HCT116 (cell line): ENCODE data around the gene SWAP70. TPM values are rescaled to one million over a fixed set of nuclear protein-coding genes. Genes with fewer than 3 reads are reported as not detected.

Experiments
- ATAC-seq: fragments of 200-7000 bp; cut with Tn5 transposase; 2 replicates; pipeline ENCODE4 v1.9.1; 2020; ENCODE audit warnings: mild to moderate bottlenecking, moderate library complexity
- BruUV-seq: library from RNA; stranded (reverse); fragments of 400-500 nt; replicated peaks from 2 replicates; lab custom pipeline; 2021; lab: Mats Ljungman, UMichigan
- CTCF ChIA-PET: fragments of 300-600 bp; sonication (Branson Sonifier 250); formaldehyde crosslinking; loops from one replicate; lab custom pipeline; 2021; ENCODE audit warnings: antibody characterized with exemption; lab: Charles Lee
- POLR2A ChIA-PET: fragments of 300-600, 350-600 bp; sonication (Branson Sonifier 250); formaldehyde crosslinking; loops from one replicate; lab custom pipeline; 2021; ENCODE audit warnings: antibody characterized with exemption; lab: Charles Lee
- RAD21 ChIA-PET, 2 experiments: fragments of 300-600 bp; sonication (Branson Sonifier 250); formaldehyde crosslinking; loops; one replicate each; lab custom pipeline; 2023; ENCODE audit warnings: low total read pairs in 2 of 2; ENCODE audit not compliant: uncharacterized antibody in 2 of 2, unreplicated experiment in 2 of 2, low non-redundant PET in 1 of 2; lab: Charles Lee
- DNase-seq: peaks from one replicate; pipeline ENCODE4 v3.0.0-alpha.2; 2010; ENCODE audit warnings: low read depth, low spot score
- H2AFZ ChIP-seq: fragments of 200-600 bp; shearing (Covaris generic), sonication (generic); 2 replicates; pipeline ENCODE4 v1.6.1; 2017; ENCODE audit warnings: low read depth, mixed run types, mixed read lengths, antibody characterized with exemption, low read length; ENCODE audit not compliant: poor library complexity, severe bottlenecking
- H3K27ac ChIP-seq: 2 replicates; pipeline ENCODE4 v1.5.1; 2012; ENCODE audit warnings: low read depth, low read length
- H3K27me3 ChIP-seq: fragments of 200-600 bp; sonication (generic); 2 replicates; pipeline ENCODE4 v1.6.1; 2016; ENCODE audit warnings: mixed run types, low read length, mixed read lengths; ENCODE audit not compliant: insufficient read depth
- H3K36me3 ChIP-seq, 2 experiments: fragments of 200-500 bp in 1 of 2; fragments of 200-600 bp in 1 of 2; sonication (Bioruptor generic) in 1 of 2; sonication (generic) in 1 of 2; 2 replicates each; pipeline versions ENCODE4 v1.5.1 to v1.6.1; 2014 to 2016; ENCODE audit warnings: low read length in 2 of 2, inconsistent platforms in 1 of 2, mixed read lengths in 1 of 2, mixed run types in 1 of 2; ENCODE audit not compliant: insufficient read depth in 2 of 2, control insufficient read depth in 1 of 2
- H3K4me1 ChIP-seq, 2 experiments: fragments of 200-600 bp in 1 of 2; sonication (generic) in 1 of 2; 2 replicates each; pipeline versions ENCODE4 v1.5.1 to v1.6.1; 2012 to 2017; ENCODE audit warnings: low read length in 2 of 2, inconsistent platforms in 1 of 2, mild to moderate bottlenecking in 1 of 2, mixed read lengths in 1 of 2, mixed run types in 1 of 2, moderate library complexity in 1 of 2; ENCODE audit not compliant: insufficient read depth in 2 of 2, control insufficient read depth in 1 of 2
- H3K4me2 ChIP-seq: fragments of 200-600 bp; sonication (generic); 2 replicates; pipeline ENCODE4 v1.6.1; 2017; ENCODE audit warnings: mixed run types, low read length, mixed read lengths
- H3K4me3 ChIP-seq, 2 experiments: fragments of 200-600 bp in 1 of 2; sonication (generic) in 1 of 2; replicated peaks in 1 of 2; 2 replicates each; pipeline ENCODE4 v1.5.1; 2011 to 2016; ENCODE audit warnings: low read length in 2 of 2, control low read depth in 1 of 2, low read depth in 1 of 2, mild to moderate bottlenecking in 1 of 2, mixed read lengths in 1 of 2, mixed run types in 1 of 2
- H3K79me2 ChIP-seq: fragments of 200-600 bp; sonication (generic); 2 replicates; pipeline ENCODE4 v1.6.1; 2017; ENCODE audit warnings: mild to moderate bottlenecking, mixed run types, low read length, moderate library complexity, mixed read lengths; ENCODE audit not compliant: insufficient read depth
- H3K9ac ChIP-seq: fragments of 200-600 bp; sonication (generic); 2 replicates; pipeline ENCODE4 v1.6.1; 2016; ENCODE audit warnings: low read length, mixed read lengths
- H3K9me2 ChIP-seq: fragments of 200-600 bp; sonication (generic), shearing (Covaris generic); 2 replicates; pipeline ENCODE4 v1.6.1; 2017; ENCODE audit warnings: mixed run types, mild to moderate bottlenecking, moderate library complexity; ENCODE audit not compliant: insufficient read depth
- H3K9me3 ChIP-seq, 2 experiments: fragments of 200-500 bp in 1 of 2; fragments of 200-600 bp in 1 of 2; sonication (Bioruptor generic) in 1 of 2; sonication (generic) in 1 of 2; 2 replicates each; pipeline ENCODE4 v1.6.1; 2014 to 2017; ENCODE audit warnings: low read length in 2 of 2, mixed read lengths in 2 of 2, inconsistent platforms in 1 of 2, low read depth in 1 of 2, mild to moderate bottlenecking in 1 of 2, mixed run types in 1 of 2, moderate library complexity in 1 of 2; ENCODE audit not compliant: control insufficient read depth in 1 of 2, insufficient read depth in 1 of 2
- H4K20me1 ChIP-seq: fragments of 200-600 bp; sonication (generic), shearing (Covaris generic); 2 replicates; pipeline ENCODE4 v1.6.1; 2017; ENCODE audit warnings: mixed run types, mild to moderate bottlenecking, moderate library complexity; ENCODE audit not compliant: insufficient read depth
- CTCF ChIP-seq, 3 experiments: fragments of 200-600 bp in 1 of 3; sonication (generic) in 1 of 3; IDR thresholded peaks in 2 of 3; conservative IDR thresholded peaks in 1 of 3; 2 replicates each; pipeline ENCODE4 v1.5.1; 2012 to 2017; ENCODE audit warnings: low read depth in 2 of 3, low read length in 2 of 3, antibody characterized with exemption in 1 of 3, borderline replicate concordance in 1 of 3, control low read depth in 1 of 3, mild to moderate bottlenecking in 1 of 3, mixed read lengths in 1 of 3, mixed run types in 1 of 3, moderate library complexity in 1 of 3; ENCODE audit not compliant: insufficient read depth in 1 of 3
- EGR1 ChIP-seq: IDR thresholded peaks from 2 replicates; pipeline ENCODE4 v1.6.1; 2012; ENCODE audit warnings: low read depth
- ELF1 ChIP-seq: IDR thresholded peaks from 2 replicates; pipeline ENCODE4 v1.6.1; 2012; ENCODE audit warnings: low read depth, borderline replicate concordance
- EZH2 ChIP-seq: fragments of 200-600 bp; sonication (generic); IDR thresholded peaks from 2 replicates; pipeline ENCODE4 v1.6.1; 2017; ENCODE audit warnings: antibody characterized with exemption, mixed run types
- FOSL1 ChIP-seq: IDR thresholded peaks from 2 replicates; pipeline ENCODE4 v1.6.1; 2012; ENCODE audit warnings: low read depth
- JUND ChIP-seq: IDR thresholded peaks from 2 replicates; pipeline ENCODE4 v1.6.1; 2012
- MAX ChIP-seq: IDR thresholded peaks from 2 replicates; pipeline ENCODE4 v1.6.1; 2012
- POLR2A ChIP-seq: IDR thresholded peaks from 2 replicates; pipeline ENCODE4 v1.7.0; 2011; ENCODE audit warnings: borderline replicate concordance; ENCODE audit not compliant: insufficient read depth, insufficient read length; ENCODE audit errors: extremely low read depth
- POLR2AphosphoS5 ChIP-seq: IDR thresholded peaks from 2 replicates; pipeline ENCODE4 v1.6.1; 2011; ENCODE audit warnings: mild to moderate bottlenecking, low read depth, low read length, moderate library complexity
- SIN3A ChIP-seq: IDR thresholded peaks from 2 replicates; pipeline ENCODE4 v1.6.1; 2012; ENCODE audit warnings: low read depth
- TCF7L2 ChIP-seq: IDR thresholded peaks from 2 replicates; pipeline ENCODE4 v1.7.0; 2011; ENCODE audit warnings: borderline replicate concordance, inconsistent platforms; ENCODE audit not compliant: insufficient read depth, insufficient read length; ENCODE audit errors: extremely low read depth
- ZNF274 ChIP-seq: fragments of 200-500 bp; sonication (Bioruptor generic); IDR thresholded peaks from 2 replicates; pipeline ENCODE4 v1.6.1; 2014; ENCODE audit warnings: mild to moderate bottlenecking, low read depth, low read length, inconsistent platforms
- intact Hi-C: fragments of 100-400 bp; cut with micrococcal nuclease; formaldehyde crosslinking; loops from 2 replicates; pipeline ENCODE4 v1.10.0; 2022
- total RNA-seq: library from RNA; stranded (reverse); gene quantifications from one replicate; pipeline ENCODE4 v1.2.1, GENCODE V29; 2021; ENCODE audit not compliant: unreplicated experiment

The SWAP70 gene
- total RNA-seq, 1 experiment from 2014 or later = 20.6 TPM

- H3K27ac ChIP-seq = no peak overlapping the region
- H3K4me1 ChIP-seq = no peaks in the 10 kb centered on the region; a peak in 1 of 4 replicates
- ChIA-PET CTCF (no interaction called here), POLR2A (no interaction called here), RAD21 (no interaction called here)
- no peaks in the 10 kb centered on the region for H3K27me3 ChIP-seq
- no peak for ATAC-seq
- DNase-seq = no peak
- H3K36me3 ChIP-seq = no peaks in the 10 kb centered on the region
- H3K9me2 ChIP-seq = no peaks in the 10 kb centered on the region
- no peak for TF ChIP-seq TCF7L2
- TF ChIP-seq ZNF274 = no peak
- TF ChIP-seq EGR1 = no peak
- no peak for TF ChIP-seq FOSL1
- TF ChIP-seq ELF1 = no peak
- TF ChIP-seq SIN3A = no peak
- no peak for TF ChIP-seq POLR2AphosphoS5
- no peak for TF ChIP-seq MAX
- TF ChIP-seq EZH2 = no peak
- no peak for TF ChIP-seq CTCF (IDR thresholded peaks at IDR 0.05 in 2 of 3, conservative IDR thresholded peaks at IDR 0.05 in 1 of 3; ENCODE audit: borderline replicate concordance in 1 of 3, insufficient read depth in 1 of 3, low read depth in 2 of 3, low read length in 2 of 3)
- TF ChIP-seq POLR2A = no peak
- no peak for TF ChIP-seq JUND
- intact Hi-C loops = no loop called here
- H3K9ac ChIP-seq = no peak overlapping the region
- H3K79me2 ChIP-seq = no peaks in the 10 kb centered on the region
- no peak overlapping the region for H3K4me2 ChIP-seq
- no TSS peak for BruUV-seq
- no peaks in the 10 kb centered on the region for H3K9me3 ChIP-seq
- no peaks in the 10 kb centered on the region for H4K20me1 ChIP-seq
- no peak overlapping the region for H3K4me3 ChIP-seq
- no peak overlapping the region for H2AFZ ChIP-seq
These were observed 54.3 kb downstream of the SWAP70 start for GRCh38 chr11:9718147-9718546.
